HG03196 (cell line): ENCODE measurements around the gene EPB41L2.

ENCODE experiments used
- ATAC-seq: cut with Tn5 transposase; IDR thresholded peaks from one replicate; pipeline ENCODE4 v1.9.1; 2021; ENCODE audit not compliant: unreplicated experiment

EPB41L2 gene

GRCh38 chr6:130843575-130844320 is 219.3 kb downstream of the EPB41L2 start:
- ATAC-seq: peak; percentile 60

GRCh38 chr6:130841128-130841728 is 221.8 kb downstream of the EPB41L2 start:
- ATAC-seq: no peak

- no peak for ATAC-seq
Measured at GRCh38 chr6:130840050-130840449, 223.0 kb downstream of the EPB41L2 start.

- ATAC-seq: no peak
Measured at GRCh38 chr6:130839379-130839778, 223.7 kb downstream of the EPB41L2 start.

GRCh38 chr6:130838951-130839350 is 224.1 kb downstream of the EPB41L2 start:
- ATAC-seq: no peak

- ATAC-seq: no peak
Measured at GRCh38 chr6:130838250-130838860, 224.7 kb downstream of the EPB41L2 start.

- no peak for ATAC-seq
Measured at GRCh38 chr6:130837067-130837466, 226.0 kb downstream of the EPB41L2 start.

GRCh38 chr6:130836055-130836640 is 226.9 kb downstream of the EPB41L2 start:
- ATAC-seq: no peak

- ATAC-seq: no peak
Measured at GRCh38 chr6:130834482-130835251, 228.4 kb downstream of the EPB41L2 start.

GRCh38 chr6:130833569-130833968 is 229.5 kb downstream of the EPB41L2 start:
- no peak for ATAC-seq

GRCh38 chr6:130831607-130832006 is 231.4 kb downstream of the EPB41L2 start:
- no peak for ATAC-seq

GRCh38 chr6:130829333-130829910 is 233.6 kb downstream of the EPB41L2 start:
- ATAC-seq: no peak

- ATAC-seq: no peak
Measured at GRCh38 chr6:130827247-130828149, 235.5 kb downstream of the EPB41L2 start, which contains the start of gene SMLR1. TSS of gene SMLR1 (plus strand) at chr6:130827406. CDS start at chr6:130827414, 8 bp downstream.

- ATAC-seq: no peak
Measured at GRCh38 chr6:130826442-130827246, 236.4 kb downstream of the EPB41L2 start.

GRCh38 chr6:130825772-130826441 is 237.1 kb downstream of the EPB41L2 start:
- ATAC-seq: no peak

- ATAC-seq: no peak
Measured at GRCh38 chr6:130824978-130825694, 237.9 kb downstream of the EPB41L2 start.

- ATAC-seq: no peak
Measured at GRCh38 chr6:130822736-130823135, 240.3 kb downstream of the EPB41L2 start.
